HG03135 (cell line): ENCODE measurements around the gene TRIM71.
A peak's percentile ranks its signal among the peaks of the same experiment; 100 is the strongest.
"Not testable (repeated sequence)": the region's sequence is repeated elsewhere in the genome, so short reads cannot be mapped to it uniquely, and the experiment has no call there.

Experiments
- ATAC-seq: cut with Tn5 transposase; IDR thresholded peaks from one replicate; pipeline ENCODE4 v1.9.1; 2021; ENCODE audit warnings: mild to moderate bottlenecking, moderate library complexity; ENCODE audit not compliant: unreplicated experiment

The TRIM71 gene

GRCh38 chr3:32922078-32922477 lies 104.3 kb downstream of the TRIM71 start:
- no peak for ATAC-seq

- ATAC-seq = no peak
Observed at GRCh38 chr3:32930161-32930560, 112.4 kb downstream of the TRIM71 start.

- ATAC-seq = not testable (repeated sequence)
Observed at GRCh38 chr3:32931273-32931672, 113.5 kb downstream of the TRIM71 start.

GRCh38 chr3:32934150-32934742 lies 116.4 kb downstream of the TRIM71 start:
- no peak for ATAC-seq

- no peak for ATAC-seq
Observed at GRCh38 chr3:32937331-32937730, 119.5 kb downstream of the TRIM71 start.

- ATAC-seq = not testable (repeated sequence)
Observed at GRCh38 chr3:32939531-32940284, 121.9 kb downstream of the TRIM71 start.

GRCh38 chr3:32940726-32941125 lies 122.9 kb downstream of the TRIM71 start:
- no peak for ATAC-seq

GRCh38 chr3:32945136-32945535 lies 127.3 kb downstream of the TRIM71 start:
- ATAC-seq = no peak

- not testable (repeated sequence) for ATAC-seq
Observed at GRCh38 chr3:32945598-32945997, 127.8 kb downstream of the TRIM71 start.

GRCh38 chr3:32946973-32947788 lies 129.4 kb downstream of the TRIM71 start:
- ATAC-seq = peak; percentile 13
